RCC 7860 (cell line): Measurements from ENCODE around the gene ABCC6.
"Not testable (repeated sequence)": the region's sequence is repeated elsewhere in the genome, so short reads cannot be mapped to it uniquely, and the experiment has no call there.

Source experiments
- DNase-seq: peaks from one replicate; pipeline ENCODE4 v3.0.0-alpha.2; 2015; ENCODE audit warnings: low spot score
- FAIRE-seq: peaks from 2 replicates; lab custom pipeline; 2012; peaks lifted over from hg19 to GRCh38; lab: Jason Lieb, UNC

Gene ABCC6

DNA sequence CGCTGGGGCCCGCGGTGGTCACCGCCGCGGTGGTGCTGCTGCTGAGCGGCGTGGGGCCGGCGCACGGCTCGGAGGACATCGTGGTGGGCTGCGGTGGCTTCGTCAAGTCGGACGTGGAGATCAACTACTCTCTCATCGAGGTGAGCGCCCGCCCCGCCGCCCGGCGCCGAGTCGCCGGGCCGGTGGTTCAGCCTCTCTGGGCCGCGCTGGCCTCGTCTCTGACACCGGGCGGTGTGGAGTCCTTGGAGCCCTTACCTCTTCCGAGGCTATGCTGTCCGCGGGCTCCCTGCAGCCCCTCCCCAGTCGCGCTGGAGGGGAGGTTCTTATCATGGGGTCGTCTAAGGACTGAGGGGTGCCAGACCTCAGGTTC, 9.4 kb upstream of the ABCC6 start:
- not testable (repeated sequence) for FAIRE-seq, DNase-seq

DNA sequence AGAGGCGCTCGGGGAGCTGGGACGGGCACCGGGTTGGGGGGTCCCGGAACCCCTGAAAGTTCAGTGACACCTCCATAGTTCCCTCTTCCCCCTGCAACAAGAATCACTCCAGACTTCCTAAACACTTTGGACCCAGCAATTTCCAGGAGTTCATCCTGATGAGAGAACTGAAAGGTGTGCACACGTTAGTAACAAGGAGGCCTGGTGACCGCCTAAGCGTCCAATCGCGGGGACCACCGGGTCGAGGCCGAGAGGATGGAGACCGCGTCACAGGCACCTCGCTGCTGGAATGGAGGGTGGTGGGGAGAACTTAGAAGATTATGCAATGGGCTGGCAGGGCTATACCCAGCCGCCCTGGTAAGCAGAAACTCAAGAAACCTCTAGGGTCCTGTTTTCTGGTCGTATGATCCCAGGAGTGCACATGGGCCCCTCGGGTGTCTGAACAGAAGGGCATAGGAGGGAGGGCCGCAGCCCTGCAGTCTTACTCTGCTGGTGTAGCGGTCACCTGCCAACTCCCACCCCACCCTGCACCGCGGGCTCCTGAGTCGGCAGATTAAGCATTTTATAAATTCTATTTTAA, 458 bp upstream of the ABCC6 start:
- not testable (repeated sequence) for FAIRE-seq, DNase-seq

DNA sequence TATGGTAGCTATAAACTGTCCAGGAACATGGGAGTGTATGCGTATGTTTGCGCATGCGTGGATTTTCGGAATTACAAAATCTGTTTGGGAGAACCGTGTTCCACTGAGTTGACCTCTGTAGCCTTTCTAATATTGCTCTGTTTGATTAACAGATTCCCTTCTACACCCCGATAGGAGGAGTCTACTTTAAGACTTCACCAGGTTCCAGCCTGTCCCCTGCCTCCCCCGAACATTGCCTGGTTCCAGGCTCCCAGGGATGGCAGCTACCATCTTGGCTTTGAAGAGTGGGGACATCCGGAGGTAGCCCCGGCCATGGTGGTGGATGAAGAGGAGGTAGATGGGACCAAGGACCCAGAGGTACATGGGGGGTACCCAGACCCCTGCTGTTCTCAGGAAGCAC, 1.9 kb downstream of the ABCC6 start:
- DNase-seq, FAIRE-seq: not testable (repeated sequence)

DNA sequence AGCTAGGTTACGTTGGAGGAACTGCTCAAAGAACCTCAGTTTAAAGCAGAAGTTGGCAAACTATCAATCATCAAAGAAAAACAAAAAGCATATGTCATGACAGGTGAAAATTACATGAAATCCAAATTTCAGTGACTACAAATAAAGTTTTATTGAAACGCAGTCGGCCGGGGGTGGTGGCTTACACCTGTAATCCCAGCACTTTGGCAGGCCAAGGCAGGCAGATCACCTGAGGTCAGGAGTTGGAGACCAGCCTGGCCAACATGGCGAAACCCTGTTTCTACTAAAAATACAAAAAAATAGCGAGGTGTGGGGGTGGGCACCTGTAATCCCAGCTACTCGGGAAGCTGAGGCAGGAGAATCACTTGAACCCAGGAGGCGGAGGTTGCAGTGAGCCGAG, 2.8 kb downstream of the ABCC6 start:
- DNase-seq, FAIRE-seq: not testable (repeated sequence)

DNA sequence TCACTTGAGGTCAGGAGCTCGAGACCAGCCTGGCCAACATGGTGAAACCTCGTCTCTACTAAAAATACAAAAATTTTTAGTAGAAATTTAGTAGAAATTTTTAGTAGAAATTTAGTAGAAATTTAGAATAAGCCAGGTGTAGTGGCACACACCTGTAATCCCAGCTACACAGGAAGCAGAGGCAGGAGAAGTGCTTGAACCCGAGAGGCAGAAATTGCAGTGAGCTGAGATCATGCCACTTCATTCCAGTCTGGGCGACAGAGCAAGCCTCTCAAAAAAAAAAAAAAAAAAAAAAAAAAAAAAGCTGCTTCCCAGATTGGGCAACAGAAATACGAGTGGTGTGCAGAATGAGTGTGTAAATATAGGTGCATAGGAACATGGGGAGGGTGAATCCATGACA, 4.5 kb downstream of the ABCC6 start:
- FAIRE-seq, DNase-seq: not testable (repeated sequence)

DNA sequence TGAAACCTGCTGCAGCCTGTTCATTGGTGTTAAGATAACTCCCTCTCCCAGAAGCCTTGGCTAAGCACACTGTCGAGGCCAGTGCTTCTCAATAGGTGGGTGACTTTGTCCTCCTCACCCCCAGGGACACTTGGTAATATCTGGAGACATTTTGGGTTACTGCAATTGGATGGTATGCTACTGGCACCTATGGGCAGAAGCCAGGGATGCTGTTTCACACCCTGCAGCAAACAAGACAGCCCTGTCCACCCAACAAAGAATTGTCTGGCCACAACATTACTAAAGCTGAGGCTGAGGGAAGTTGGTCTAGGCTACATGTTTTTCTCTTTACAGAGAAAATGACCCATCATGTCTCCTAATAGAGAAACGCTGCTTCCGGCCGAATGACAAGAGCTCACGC, 4.9 kb downstream of the ABCC6 start:
- not testable (repeated sequence) for FAIRE-seq, DNase-seq

DNA sequence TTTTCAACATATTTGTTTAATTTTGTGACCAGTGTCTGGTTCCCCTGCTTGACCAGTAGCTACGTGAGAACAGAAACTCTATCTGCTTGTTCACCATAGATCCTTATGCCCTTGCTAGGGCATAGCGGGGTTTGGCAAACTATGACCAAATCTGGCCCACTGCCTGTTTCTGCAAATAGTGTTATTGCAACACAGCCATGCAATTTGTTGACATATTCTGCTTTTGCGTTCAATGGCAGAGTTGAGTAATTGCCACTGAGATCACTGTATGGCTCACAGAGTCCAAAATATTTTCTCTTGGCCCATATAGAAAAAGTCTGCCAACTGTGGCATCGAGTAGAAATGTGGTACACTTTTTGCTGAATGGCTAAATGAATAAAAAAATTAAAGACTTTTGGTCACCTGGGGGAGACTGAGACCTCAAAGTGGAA, 9.4 kb downstream of the ABCC6 start:
- peak; percentile 3 for DNase-seq
- not testable (repeated sequence) for FAIRE-seq

DNA sequence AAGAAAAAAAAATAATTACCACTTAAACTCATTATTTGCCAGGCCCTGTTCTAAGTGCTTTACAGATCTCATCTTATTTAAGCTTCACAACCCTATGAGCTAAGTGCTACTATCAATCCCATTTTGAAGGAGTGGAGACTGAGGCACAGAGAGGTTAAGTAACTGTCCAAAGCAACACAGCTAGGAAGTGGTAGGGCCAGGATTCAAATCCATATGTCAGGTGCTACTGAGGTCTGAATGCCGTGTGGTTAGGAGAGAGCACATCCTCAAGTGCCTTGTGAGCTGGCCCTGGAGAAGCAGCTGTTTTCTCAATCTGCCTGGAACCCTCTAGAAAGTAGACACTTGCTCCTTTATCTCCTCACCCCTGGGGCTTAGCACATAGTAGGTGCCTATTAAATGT, 11.9 kb downstream of the ABCC6 start:
- not testable (repeated sequence) for DNase-seq, FAIRE-seq

DNA sequence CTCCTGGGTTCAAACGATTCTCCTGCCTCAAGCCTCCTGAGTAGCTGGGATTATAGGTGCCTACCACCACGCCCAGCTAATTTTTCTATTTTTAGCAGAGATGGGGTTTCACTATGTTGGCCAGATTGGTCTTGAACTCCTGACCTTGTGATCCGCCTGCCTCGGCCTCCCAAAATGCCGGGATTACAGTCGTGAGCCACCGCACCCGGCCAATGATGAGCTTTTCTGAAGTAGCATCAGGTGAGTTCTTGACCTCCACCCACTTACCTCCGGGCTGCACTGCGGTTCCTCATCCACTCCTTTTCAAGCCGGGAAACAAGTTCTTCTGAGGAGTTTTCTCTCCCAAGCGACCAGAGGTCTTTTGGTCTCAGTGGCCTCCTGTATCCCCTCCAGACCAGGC, 14.8 kb downstream of the ABCC6 start:
- not testable (repeated sequence) for DNase-seq, FAIRE-seq

DNA sequence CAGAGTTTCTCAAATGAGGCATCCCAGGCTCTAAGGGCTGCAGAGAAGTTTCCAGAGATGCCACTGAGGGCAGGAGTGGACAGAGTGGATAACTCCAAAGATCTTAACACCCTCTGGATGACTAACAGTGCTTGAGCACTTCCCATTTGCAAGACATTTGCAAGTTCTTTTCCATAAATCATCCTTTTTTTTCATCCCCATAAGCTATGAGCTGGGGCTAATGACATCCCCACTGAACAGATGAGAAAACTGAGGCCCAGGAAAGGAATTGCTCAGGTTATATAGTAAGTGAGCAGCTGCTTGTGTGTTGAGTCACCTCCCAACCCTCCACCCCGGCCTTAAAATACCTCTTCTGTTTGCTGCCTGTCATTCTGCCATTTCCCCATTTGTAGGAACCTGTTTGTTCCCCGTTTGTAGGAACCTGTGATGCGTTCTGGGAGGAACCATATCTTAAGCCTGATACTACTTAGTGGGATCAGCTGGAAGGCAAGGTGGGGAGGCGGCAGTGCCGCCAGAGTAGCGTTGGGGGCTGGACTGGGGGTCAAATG, 15.4 kb downstream of the ABCC6 start:
- DNase-seq, FAIRE-seq: not testable (repeated sequence)

DNA sequence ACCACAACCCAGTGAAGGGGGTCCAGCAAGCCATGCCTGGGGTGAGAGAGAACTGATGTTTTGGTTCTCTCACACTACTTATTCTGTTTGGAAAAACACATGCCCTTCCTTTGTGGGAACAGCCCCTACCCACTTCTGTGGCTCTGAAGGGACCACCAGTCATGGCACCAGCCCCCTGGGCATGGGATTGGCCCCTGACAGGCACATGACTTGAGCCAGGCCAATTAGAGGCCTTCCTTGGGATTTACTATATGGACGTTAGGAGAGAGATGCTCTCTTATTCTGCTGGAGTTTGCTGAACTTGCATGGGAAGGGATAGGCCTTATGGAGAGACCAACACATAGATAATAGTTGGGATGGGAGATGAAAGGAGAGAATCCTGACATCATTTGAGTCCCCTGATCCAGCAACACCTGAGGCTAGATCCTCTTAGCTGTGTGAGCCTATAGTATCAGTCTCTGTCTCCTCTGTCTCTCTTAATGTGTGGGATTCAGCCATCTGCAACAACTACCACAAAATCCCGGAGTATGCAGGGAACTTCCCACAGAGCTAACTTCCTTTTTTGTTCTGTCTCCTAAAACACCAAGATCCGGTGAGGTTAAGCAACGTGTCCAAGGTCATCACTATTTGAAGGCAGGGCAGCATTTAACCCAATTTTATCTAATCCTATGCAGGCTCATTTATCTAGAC, 16.1 kb downstream of the ABCC6 start:
- DNase-seq, FAIRE-seq: not testable (repeated sequence)

DNA sequence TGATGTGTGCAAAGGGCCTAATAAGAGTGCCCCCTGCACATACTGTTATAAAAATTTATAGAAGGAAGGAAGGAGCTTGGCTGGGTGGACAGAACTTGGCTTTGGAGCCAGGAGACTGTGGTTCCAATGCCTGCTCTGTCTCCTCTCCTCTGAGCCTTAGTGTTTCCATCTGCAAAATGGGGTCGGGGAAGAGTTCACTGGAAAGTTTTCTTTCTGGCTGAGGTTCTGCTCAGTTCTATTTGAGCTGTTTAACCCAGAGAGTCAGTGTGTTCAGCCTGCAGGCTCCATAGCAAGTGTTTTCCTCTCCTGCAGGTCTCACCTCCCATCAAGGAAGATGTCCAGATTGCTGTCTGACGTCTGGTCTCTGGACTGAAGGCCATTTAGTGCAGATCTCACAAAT, 17.4 kb downstream of the ABCC6 start:
- not testable (repeated sequence) for FAIRE-seq, DNase-seq

DNA sequence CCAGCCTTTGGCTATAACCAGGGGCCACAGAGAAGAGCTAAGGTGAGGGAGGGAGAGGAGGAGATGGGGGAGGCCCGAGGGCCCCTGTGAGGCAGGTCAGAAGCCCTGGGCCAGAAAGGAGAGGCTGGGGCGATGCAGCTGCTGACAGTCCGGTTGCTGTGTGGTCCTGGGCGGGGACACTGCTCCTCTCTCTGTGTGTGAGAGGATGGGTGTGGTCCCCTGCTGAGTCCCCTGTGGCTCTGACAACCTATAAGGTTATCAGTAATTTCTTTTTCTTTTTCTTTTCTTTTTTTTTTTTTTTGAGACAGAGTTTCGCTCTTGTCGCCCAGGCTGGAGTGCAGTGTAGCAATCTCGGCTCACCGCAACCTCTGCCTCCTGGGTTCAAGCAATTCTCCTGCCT, 18.7 kb downstream of the ABCC6 start:
- not testable (repeated sequence) for FAIRE-seq, DNase-seq

DNA sequence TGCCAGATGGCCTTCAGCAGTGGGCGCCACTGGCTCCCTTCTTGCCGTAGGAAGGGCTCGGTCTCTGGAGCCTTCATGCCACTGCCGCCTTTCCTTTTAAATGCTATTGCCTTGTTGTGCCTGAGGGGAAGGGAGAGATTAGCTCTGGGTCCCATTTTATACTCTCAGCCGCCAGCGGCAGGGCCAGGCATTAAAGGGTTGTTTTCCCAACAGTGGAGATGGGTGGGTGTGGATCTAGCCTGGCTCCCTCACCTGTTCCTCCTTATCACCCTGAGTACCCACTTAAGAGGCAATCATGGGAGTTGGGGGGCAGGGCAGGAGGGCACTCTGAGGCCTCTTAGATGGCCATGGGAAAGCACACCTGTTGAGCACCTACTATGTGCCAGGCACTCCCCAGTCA, 19.8 kb downstream of the ABCC6 start:
- FAIRE-seq, DNase-seq: not testable (repeated sequence)

DNA sequence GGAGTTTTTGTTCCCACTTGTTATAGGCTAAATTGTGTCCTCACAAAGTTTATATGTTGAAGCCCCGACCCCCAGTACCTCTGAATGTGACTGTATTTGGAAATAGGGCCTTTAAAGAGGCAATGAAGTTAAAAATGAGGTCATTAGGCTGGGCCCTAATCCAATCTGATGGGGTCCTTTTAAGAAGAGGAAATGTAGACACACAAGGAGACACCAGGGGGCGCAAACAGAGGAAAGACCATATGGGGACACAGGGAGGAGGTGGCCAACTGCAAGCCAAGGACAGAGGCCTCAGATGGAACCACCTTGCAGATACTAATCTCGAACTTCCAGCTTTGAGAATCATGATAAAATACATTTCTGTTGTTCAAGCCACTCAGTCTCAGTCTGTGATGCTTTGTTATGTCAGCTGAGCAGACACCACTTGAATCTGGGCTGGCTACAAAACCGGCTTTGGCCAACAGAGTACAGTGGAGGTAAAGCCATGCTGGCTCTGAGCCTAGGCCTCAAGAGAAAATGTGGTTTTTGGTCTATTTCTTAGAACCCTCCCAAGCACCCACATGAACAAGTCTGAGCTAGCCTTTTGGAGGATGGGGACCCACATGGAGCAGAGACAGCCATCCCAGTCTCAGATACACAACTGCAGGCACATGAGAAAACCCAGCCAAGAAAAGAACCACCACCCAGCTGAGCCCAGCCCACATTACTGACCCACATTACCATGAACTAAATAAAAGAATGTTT, 20.7 kb downstream of the ABCC6 start:
- peak; percentile 37 for DNase-seq
- peak; percentile 31 for FAIRE-seq

DNA sequence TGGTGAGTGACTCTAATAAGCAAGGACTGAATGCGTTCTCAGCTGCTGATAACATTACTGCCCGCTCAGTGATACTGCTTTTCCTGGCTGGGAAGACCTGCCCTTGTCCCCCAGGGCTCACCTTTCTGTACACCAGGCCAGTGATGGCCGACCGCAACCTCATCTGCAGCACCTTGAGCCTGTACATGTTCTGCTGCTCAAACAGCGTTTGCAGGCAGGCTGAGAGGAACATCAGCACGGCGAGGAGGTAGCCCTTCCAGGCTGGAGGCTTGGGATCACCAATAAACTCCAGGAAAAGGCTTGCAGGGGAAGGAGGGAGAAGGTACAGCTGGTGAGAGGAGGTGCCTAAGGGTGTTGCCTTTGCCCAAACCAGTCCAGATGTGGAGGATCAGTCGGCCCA, 21.4 kb downstream of the ABCC6 start:
- DNase-seq, FAIRE-seq: not testable (repeated sequence)

DNA sequence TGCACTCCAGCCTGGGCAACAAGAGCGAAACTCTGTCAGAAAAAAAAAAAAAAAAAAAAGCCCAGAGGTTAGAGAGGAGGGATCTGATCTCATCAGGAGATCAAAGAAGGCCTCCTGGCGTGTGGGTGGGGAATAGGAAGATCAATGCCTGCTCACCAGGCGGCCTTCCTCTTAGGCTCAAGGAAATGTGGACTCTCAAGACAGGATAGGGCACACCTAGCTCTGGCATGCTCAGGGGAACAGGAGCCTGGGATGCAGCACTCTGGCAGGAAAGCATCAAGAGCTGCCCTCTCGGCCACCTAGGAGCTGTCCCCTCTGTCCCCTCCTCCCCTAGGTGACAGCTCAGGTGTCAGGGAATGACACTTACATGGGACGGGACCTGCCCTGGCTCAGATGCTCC, 22.9 kb downstream of the ABCC6 start:
- FAIRE-seq, DNase-seq: not testable (repeated sequence)

DNA sequence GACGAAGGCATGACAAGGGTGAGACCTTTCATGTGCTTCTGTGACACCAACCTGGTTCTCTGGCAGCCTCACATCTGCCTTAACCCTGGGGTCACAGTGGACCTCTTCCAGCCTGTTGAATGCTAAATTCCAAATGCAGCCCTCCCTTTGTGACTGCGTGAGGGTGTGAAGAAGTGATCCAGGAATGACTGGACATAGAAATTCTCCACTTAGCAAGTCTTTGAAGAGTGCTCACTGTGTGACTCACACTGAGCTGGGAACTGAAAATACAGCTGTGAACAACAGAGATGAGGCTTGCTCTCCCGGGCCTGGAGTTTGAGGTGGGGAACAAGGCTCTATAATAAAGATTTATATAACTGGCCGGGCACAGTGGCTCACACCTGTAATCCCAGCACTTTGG, 23.9 kb downstream of the ABCC6 start:
- peak; percentile 6 for DNase-seq
- FAIRE-seq = not testable (repeated sequence)

DNA sequence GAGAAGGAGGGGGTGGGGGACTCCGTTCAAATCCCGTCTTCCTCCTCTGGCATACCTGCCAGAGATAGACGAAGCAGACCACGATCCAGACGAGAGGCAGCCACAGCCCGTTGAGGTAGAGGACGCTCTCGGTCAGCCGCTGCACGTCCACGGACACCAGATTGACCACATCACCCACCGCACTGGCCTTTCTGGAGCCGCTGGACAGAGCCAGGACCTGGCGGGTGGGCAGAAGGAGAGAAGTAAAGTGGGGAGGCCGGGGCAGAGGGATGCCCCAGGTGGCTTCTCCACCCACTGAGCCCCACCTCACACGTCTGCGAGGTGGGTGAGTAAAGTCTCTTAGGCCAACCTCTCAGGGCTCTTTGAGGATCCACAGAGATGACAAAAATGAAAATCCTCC, 25.3 kb downstream of the ABCC6 start:
- DNase-seq = no peak
- FAIRE-seq = no peak

DNA sequence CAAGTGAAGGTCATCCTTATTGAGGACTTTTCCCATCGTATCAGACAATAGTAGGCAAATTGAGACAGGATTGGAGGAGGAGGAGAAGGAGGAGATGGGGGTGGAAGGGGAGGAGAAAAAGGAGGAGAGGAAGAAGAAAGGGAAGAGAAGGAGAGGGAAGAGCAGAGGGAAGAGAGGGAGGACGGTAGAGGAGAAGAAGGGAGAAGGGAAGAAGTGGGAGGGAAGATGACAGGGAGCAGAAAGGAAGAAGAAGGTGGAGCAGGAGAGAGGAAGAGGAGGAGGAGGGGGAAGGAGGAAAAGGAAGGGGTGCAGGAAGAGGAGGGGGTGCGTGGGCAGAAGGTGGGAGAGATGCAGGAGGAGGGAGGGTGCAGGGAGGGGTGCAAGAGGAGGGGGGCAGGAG, 26.0 kb downstream of the ABCC6 start:
- no peak for DNase-seq
- FAIRE-seq = no peak

DNA sequence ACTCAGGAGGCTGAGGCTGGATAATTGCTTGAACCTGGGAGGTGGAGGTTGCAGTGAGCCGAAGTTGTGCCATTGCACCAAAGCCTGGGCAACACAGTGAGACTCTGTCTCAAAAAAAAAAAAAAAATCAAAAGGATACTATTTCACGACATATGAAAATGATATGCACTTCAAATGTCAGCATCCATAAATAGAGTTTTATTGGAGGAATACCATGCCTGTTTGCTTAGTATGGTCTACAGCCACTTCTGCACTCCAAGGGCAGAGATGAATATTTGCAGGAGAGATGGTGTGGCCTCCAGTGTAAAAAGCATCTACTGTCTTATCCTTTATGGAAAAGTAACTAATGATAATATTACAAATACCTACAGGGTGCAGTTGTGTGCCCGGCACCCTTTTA, 27.2 kb downstream of the ABCC6 start:
- no peak for FAIRE-seq
- no peak for DNase-seq
